GM12892 (cell line): ENCODE measurements around the gene ABHD2.
"Not testable (repeated sequence)": the region's sequence is repeated elsewhere in the genome, so short reads cannot be mapped to it uniquely, and the experiment has no call there.

Experiments used
- DNase-seq: peaks from one replicate; pipeline ENCODE4 v3.0.0; 2011; ENCODE audit not compliant: insufficient read length
- FAIRE-seq: peaks from 2 replicates; lab custom pipeline; 2011; peaks lifted over from hg19 to GRCh38; lab: Jason Lieb, UNC
- POLR2A ChIP-seq: IDR thresholded peaks from 2 replicates; pipeline ENCODE4 v1.6.1; 2011; ENCODE audit warnings: low read depth, low read length, control low read depth
- POLR2AphosphoS5 ChIP-seq: IDR thresholded peaks from 2 replicates; pipeline ENCODE4 v1.6.1; 2011; ENCODE audit warnings: low read depth, low read length, control low read depth
- TAF1 ChIP-seq: IDR thresholded peaks from 2 replicates; pipeline ENCODE4 v1.6.1; 2011; ENCODE audit warnings: low read depth, mild to moderate bottlenecking, control low read depth, low read length, borderline replicate concordance

ABHD2 gene

DNA sequence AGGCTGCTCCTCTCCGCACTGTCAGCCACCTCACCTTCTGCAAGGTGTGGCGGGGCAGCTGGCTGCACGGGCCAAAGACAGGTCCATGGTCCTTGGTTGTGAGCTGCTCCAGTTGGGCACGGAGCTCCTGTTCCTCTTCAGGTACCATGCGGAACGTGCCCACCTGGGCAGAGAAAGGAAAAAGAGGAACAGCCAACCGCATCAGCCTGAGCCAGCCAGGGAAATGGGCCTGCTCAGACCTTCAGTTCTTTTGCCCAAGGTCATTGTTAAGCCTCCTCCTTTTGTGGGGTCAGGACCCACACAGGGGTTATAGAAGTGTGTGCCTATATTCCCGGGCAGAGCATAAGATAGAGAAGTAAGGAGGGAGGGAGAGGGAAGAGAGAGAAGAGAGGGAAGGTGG lies 130.3 kb downstream of the ABHD2 start:
- no peak for TF ChIP-seq TAF1
- TF ChIP-seq POLR2A: no peak
- TF ChIP-seq POLR2AphosphoS5: no peak
- DNase-seq: no peak
- FAIRE-seq: no peak

DNA sequence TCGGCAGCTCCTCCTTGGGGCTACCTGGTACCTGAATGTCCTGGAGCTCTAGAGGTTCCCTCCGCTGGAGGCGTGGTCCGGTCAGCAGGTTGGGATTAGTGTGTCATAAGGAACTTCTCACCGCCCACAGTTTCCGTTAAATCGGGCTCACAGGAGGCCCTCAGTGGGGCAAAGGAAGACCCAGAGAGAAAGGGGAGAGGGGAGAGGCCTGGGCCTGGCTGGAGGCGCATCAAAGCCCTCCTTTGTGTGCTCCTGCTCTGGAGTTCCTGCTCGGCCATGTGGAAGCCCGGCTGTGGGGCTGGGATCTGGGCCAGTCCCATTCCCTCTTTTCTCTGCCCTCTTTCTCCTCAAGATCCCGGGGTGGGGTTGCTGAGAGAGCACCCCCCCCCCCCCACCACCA lies 133.3 kb downstream of the ABHD2 start, which contains the start of gene RLBP1:
Gene RLBP1 (minus strand): TSS at position 37 of the 400 bp plus-strand sequence. CDS start 2,604 bp downstream, outside the sequence.
- FAIRE-seq: no peak
- DNase-seq: no peak
- TF ChIP-seq POLR2AphosphoS5: no peak
- TF ChIP-seq TAF1: no peak
- TF ChIP-seq POLR2A: no peak

DNA sequence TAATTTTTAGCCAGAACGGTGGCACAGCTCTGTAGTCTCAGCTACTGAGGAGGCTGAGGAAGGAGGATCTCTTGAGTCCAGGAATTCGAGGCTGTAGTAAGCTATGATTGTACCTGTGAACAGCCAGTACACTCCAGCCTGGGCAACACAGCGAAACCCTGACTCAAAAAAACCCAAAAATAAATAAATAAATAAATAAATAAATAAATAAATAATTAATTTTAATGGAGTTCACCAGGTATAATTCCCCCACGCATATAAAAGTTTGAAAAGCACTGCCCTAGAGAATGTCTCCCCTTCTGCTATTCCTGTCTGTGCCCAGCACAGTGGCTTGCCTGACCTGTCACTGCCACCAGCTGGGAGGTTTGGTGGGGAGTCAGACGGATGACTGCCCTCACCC lies 137.3 kb downstream of the ABHD2 start:
- TF ChIP-seq POLR2A: no peak
- TF ChIP-seq POLR2AphosphoS5: no peak
- FAIRE-seq: no peak
- DNase-seq: no peak

DNA sequence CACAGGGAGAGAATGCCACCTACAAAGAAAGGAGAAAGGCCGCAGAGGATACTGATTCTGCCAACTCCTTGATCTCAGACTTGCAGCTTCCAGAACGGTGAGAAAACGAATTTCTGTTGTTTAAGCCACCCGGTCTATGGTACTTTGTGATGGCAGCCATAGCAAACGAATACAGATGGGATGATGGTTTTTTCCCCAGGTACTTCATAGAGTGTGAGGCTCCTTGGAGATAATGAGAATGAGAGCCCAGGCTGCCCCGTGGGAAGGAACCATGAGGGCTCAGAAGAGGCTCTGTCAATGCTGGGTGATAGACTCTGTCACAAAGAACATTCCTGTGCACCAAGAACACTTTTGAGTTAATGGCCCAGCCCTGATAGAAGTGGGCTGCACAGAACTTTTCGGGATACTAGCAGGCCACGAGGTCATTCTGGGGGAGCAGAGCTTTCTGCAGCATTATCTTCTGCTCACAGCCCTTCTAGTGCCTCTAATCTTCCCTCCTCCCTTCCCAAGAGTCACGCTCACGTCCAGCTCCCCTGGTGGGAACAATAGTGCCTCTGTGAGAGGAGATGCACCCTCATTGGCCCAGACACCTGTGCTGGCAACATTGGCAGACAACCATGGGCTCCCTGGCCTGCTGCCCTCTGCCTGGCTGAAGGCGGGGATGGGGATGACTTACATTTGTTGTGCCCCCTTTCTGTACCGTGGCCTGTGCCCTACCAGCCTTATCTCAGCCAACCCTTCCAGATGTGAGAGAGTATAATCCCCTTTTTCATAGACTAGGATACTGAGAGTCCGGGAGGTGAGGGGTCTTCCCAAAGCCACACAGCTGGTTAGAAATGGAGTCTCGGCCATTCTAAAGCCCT lies 138.3 kb downstream of the ABHD2 start:
- TF ChIP-seq TAF1: no peak
- no peak for TF ChIP-seq POLR2A
- TF ChIP-seq POLR2AphosphoS5: no peak
- DNase-seq (no peak), FAIRE-seq (no peak)

DNA sequence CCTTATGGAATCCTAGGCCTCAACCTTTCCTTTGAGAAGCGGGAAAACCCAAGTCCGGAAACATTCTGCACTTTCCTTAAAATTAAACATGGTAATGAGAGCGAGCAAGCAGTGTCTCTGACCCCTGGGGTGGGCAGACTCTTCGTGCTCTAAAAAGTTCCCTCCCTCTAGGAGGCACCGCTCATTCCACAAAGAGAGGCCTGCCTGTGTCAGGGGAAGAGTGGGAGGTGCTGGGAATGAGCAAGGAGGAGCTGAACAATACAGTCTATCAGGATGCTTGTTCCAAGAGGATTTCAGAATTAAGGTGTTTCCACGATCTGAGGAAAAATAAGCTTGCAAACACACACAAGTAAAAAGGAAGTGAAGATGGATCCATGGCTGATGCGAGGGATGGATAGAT lies 139.2 kb downstream of the ABHD2 start:
- DNase-seq: no peak
- FAIRE-seq: no peak
- TF ChIP-seq POLR2AphosphoS5 (no peak), POLR2A (no peak), TAF1 (no peak)

DNA sequence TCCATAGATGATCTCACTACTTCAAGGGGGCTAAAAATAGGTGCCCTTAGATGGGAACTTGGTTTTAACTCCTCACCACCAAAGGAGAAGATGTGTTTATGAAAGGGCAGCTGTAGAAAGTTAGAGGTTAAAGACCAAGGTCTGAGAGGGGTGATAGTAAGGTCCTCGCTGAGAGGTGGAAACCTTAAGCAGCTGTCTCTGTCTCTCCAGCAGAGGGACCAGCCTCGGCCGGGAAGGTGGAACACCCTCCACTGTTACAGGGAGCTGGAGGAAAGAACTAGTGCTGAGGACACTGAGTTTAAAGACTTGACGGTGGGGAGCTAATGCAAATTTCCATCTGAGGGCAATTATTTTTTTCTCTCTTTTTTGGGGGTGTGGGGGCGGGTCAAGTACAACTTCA lies 142.0 kb downstream of the ABHD2 start:
- TF ChIP-seq POLR2AphosphoS5: no peak
- TF ChIP-seq POLR2A: no peak
- no peak for TF ChIP-seq TAF1
- no peak for DNase-seq
- FAIRE-seq: no peak

DNA sequence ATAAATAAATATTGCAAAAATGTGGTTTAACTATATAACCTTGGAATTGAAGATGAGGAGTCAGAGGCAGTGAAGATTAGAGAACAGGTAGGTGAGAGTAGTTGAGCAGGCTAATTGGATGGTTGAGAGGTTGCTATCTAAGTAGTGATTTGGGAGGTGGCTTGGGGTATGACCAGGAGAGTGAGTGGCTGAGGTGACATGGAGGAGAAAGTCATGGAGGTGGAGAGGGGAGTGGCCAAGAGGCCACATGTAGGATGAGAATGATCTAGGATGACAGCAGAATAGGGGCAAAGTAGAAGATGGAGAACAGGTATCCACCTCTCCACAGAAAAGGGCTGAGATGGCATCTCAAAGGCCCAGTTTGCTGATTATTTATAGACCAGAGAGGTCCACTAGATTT lies 143.6 kb downstream of the ABHD2 start:
- TF ChIP-seq POLR2A: no peak
- no peak for TF ChIP-seq POLR2AphosphoS5
- no peak for TF ChIP-seq TAF1
- FAIRE-seq (no peak), DNase-seq (no peak)

DNA sequence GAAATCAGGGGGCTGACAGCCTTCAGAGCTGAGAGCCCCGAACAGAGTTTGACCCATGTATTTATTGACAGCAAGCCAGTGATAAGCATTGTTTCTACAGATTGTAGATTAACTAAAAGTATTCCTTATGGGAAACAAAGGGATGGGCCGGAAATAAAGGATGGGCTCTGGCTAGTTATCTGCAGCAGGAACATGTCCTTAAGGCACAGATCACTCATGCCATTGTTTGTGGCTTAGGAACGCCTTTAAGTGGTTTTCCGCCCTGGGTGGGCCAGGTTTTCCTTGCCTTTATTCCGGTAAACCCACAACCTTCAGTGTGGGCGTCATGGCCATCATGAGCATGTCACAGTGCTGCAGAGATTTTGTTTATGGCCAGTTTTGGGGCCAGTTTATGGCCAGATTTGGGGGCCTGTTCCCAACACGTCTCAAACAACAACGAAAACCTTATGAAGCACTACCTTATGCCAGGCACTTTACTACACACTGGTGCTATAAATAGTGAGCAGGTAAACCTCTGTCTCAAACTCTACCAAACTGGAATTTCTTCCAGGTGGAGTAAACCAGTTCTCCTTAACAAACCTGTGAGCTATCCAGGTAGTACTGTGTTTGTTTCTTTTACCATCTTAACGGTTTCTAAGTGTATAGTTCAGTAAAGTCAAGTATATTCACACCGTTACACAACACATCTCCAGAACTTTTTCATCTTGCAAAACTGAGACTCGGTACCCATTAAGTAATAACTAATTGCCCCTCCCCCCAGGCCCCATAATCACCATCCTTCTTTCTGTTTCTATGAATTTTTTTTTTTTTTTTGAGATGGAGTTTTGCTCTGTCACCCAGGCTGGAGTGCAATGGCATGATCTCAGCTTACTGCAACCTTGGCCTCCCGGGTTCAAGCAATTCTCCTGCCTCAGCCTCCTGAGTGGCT lies 151.9 kb downstream of the ABHD2 start:
- not testable (repeated sequence) for DNase-seq

DNA sequence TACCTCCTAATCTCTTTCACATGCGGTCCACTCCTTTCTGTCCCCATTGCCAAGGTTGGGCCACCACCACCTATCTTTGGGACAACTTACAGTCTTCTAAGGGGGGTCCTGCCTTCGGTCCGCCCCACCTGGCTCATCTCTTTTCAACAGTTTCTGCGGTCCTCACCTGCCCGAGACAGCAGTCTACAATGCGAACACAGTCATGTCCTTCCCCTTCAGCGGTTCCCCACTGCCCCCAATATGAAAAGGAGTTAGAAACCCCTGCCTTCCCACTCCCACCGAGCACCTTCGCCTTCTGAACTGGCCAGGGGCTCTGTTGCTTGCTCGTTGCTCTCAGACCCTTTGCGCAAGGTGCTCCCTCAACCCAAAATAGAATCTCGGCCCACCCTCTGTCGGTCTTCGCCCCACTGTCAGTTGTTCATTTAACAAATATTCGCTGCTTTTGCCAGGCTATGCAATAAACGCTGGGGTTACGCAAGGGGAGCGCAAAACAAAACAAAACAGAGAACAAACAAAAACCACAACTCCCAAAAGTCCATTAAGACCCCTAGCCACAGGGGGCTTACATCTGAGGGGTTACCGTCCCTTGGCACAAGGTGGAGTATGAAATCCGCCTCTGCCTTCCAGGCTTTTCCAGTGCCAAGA lies 154.9 kb downstream of the ABHD2 start:
- FAIRE-seq: no peak
- TF ChIP-seq TAF1 (no peak), POLR2A (no peak), POLR2AphosphoS5 (no peak)
- no peak for DNase-seq

More for the DNA sequence above, 151.9 kb downstream of the ABHD2 start:
- not testable (repeated sequence) for FAIRE-seq

DNA sequence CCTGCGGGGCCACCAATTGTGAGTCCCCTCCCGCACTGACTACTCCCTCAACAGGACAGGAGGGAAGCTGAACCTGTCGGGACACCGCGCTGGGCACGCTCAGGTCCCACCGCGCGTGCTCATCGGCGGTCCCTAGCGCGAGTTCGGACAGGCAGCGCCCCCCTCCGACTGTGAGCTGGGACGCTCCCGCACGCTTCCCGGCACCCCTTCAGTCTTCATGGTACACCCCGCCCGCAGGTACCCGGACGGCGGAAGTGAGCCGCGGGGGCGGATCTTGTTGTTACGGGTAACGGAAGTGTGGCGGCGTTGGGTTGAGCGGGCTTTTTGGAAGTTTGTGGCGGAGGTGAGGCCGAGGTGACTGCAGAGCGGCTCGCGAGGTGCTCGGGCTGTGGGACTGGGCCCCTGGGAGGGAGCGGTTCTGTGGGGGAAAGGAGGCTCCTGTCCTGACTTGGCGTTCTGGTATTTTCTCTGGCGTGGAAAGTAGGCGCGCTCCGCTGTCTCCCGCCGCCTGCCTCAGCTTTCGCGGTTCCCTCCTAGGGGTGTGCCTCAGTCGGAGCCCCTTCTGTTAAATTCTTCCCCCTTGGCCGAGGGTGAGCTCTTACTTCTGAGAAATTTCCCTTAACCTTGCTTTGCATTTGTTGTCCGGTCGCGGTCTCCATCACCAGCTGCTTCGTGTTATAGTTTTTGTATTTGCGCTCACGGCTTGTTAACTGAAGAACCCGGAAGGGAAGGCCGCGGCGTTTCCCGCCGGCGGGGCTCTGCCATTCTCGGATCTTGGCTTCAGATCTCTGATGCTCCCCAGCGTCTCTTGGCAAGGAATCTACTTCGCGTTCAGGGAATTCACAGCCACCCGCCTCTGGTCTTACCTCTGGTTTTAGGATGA lies 155.7 kb downstream of the ABHD2 start, which contains the start of gene FANCI:
Gene FANCI (plus strand): TSS at position 289 of the 883 bp plus-strand sequence. CDS start 3,669 bp downstream, outside the sequence.
- TF ChIP-seq POLR2A: peak; percentile 70; the same call in 1 of the 2 replicates
- 0 out of 2 replicates have a peak, but pooled peaks have one; percentile 21 for TF ChIP-seq TAF1
- TF ChIP-seq POLR2AphosphoS5: peak; percentile 37; the same call in 1 of the 2 replicates
- DNase-seq (peak; percentile 84), FAIRE-seq (peak; percentile 92)
